Adrenal gland (tissue), 12 donors: ENCODE results near the gene DPM2. TPM values are rescaled to one million over a fixed set of nuclear protein-coding genes. Genes with fewer than 3 reads are reported as not detected.
A peak's percentile ranks its signal among the peaks of the same experiment; 100 is the strongest.

Experiments
- DNase-seq, 7 donors: peaks; one replicate each; pipeline ENCODE4 v3.0.0-alpha.2; 2019 to 2020
- H3K27ac ChIP-seq, 5 donors: fragments of 200-600 bp; sonication (generic) in 4 of 5; 1 replicate in 3 of 5; 2 replicates in 2 of 5; pipeline versions ENCODE4 v1.5.1 to v1.8.0; 2016 to 2020; ENCODE audit warnings: mild to moderate bottlenecking in 1 of 5
- H3K27me3 ChIP-seq: fragments of 200-600 bp; 2 replicates; pipeline ENCODE4 v1.8.0; 2021
- H3K36me3 ChIP-seq, 2 donors: fragments of 200-600 bp; replicated peaks in 1 of 2; 1 replicate in 1 of 2; 2 replicates in 1 of 2; pipeline versions ENCODE4 v1.5.1 to v1.8.0; 2018 to 2022
- H3K4me1 ChIP-seq, 2 donors: fragments of 200-600 bp; replicated peaks in 1 of 2; 1 replicate in 1 of 2; 2 replicates in 1 of 2; pipeline versions ENCODE4 v1.5.1 to v1.8.0; 2018 to 2021
- H3K4me3 ChIP-seq, 4 donors: fragments of 200-600 bp; sonication (generic) in 3 of 4; one replicate each; pipeline ENCODE4 v1.5.1; 2016 to 2018
- H3K9me3 ChIP-seq, 3 donors: fragments of 200-600 bp; sonication (generic) in 1 of 3; replicated peaks in 1 of 3; 1 replicate in 2 of 3; 2 replicates in 1 of 3; pipeline versions ENCODE4 v1.5.1 to v1.8.0; 2016 to 2021
- CTCF ChIP-seq, 6 experiments: fragments of 450-650 bp in 4 of 6; fragments of 200-600 bp in 2 of 6; sonication (generic) in 1 of 6; IDR thresholded peaks; 1 replicate in 5 of 6; 2 replicates in 1 of 6; pipeline versions ENCODE4 v1.5.1 to v1.8.0; 2016 to 2021; ENCODE audit warnings: antibody characterized with exemption in 6 of 6, mild to moderate bottlenecking in 2 of 6, moderate library complexity in 1 of 6
- POLR2A ChIP-seq, 2 donors: fragments of 450-650 bp; IDR thresholded peaks; one replicate each; pipeline ENCODE4 v1.6.1; 2017; ENCODE audit warnings: antibody characterized with exemption in 2 of 2, mild to moderate bottlenecking in 2 of 2, moderate library complexity in 1 of 2
- WGBS, 4 donors: extraction: QIAGEN DNeasy Blood & Tissue Kit in 2 of 4; methylation state at CpG; one replicate each; pipeline versions ENCODE4 v1.1.5 to v1.1.7; 2013 to 2017; 5-methylcytosine and 5-hydroxymethylcytosine counted together
- intact Hi-C, 2 donors: fragments of 100-400 bp; cut with DNase I; formaldehyde crosslinking; loops; one replicate each; pipeline versions ENCODE4 v1.14.1 to v1.15.0; 2022 to 2023
- polyA plus RNA-seq, 3 donors: library from polyadenylated mRNA; stranded (reverse); fragments of 200-250 nt in 2 of 3; fragments of 350-450 nt in 1 of 3; fragmentation: Illumina TruSeq in 1 of 3; extraction: RNeasy Lipid Tissue Mini Kit (QIAGEN cat#74804) in 1 of 3; gene quantifications; one replicate each; pipeline ENCODE4 v1.2.3, GENCODE V29; 2013 to 2014
- total RNA-seq, 9 donors: library from RNA; depleted of rRNA in 4 of 9; stranded (reverse); fragments of >200 nt in 4 of 9; fragments of 120-200 nt in 1 of 9; fragmentation: NEBNext Ultra II Directional in 1 of 9; extraction: Animal tissue kit (Norgen Biotek cat#: 25700) in 1 of 9; gene quantifications; one replicate each; pipeline versions ENCODE4 v1.1.0 to v1.2.4, GENCODE V29; 2013 to 2023
- donor health status: healthy with polysubstance abuse.
- donor health status: Bipolar disorder and iron deficiency.
- donor health status: DM: yes; HTN: yes; CAD: no.
- donor health status: DM: no; HTN: no; CAD: no.
- donor health status: DM: no; HTN: no; CAD: no.
- donor health status: DM: yes; HTN: yes; CAD: no.

The DPM2 gene
- total and polyA plus RNA-seq, 12 donors = 18.4 to 46.8 (median 33.5) TPM

- TF ChIP-seq POLR2A (IDR thresholded peaks at IDR 0.05) (no peak), CTCF (IDR thresholded peaks at IDR 0.05) (no peak)
These were observed 20.1 kb downstream of the DPM2 start for GRCh38 chr9:127917603-127918002.

GRCh38 chr9:127916720-127917581, 20.7 kb downstream of the DPM2 start, which contains the start of gene ST6GALNAC4:
Gene ST6GALNAC4, minus strand, starts transcription at chr9:127917041. Its CDS starts 622 bp downstream, at chr9:127916419.
- H3K36me3 ChIP-seq = peaks cover 0 to 15% of the 10 kb centered on the region in 2 donors
- H3K4me1 ChIP-seq = peaks cover 24 to 54% of the 10 kb centered on the region in 2 donors
- peak within 1 kb of the TSS in 2 of 5 donors; percentile 78 to 90 for H3K27ac ChIP-seq
- no peaks in the 10 kb centered on the region for H3K9me3 ChIP-seq
- peak within 1 kb of the TSS in 2 of 4 donors; percentile 42 to 61 for H3K4me3 ChIP-seq
- TF ChIP-seq POLR2A (IDR thresholded peaks at IDR 0.05) (no peak), CTCF (IDR thresholded peaks at IDR 0.05) (no peak)
- DNase-seq = peak; percentile 93 to 97 (median 95)
- WGBS, 4 donors = 1 to 2% (median 2%) methylated on average over 17 to 71 of the region's 71 CpGs
- intact Hi-C loops = no loop called here
- H3K27me3 ChIP-seq = no peaks in the 10 kb centered on the region

More at GRCh38 chr9:127917603-127918002, 20.1 kb downstream of the DPM2 start:
- H3K27ac ChIP-seq = peak overlapping the region in 2 of 5 donors; percentile 78 to 90
- 48 to 56% (median 51%) methylated on average over 6 of the region's 6 CpGs for WGBS, 4 donors
- H3K4me3 ChIP-seq = peak overlapping the region in 1 of 4 donors; percentile 61
- no peaks in the 10 kb centered on the region for H3K9me3 ChIP-seq
- intact Hi-C loops = no loop called here
- H3K4me1 ChIP-seq = peaks cover 24 to 56% of the 10 kb centered on the region in 2 donors
- H3K36me3 ChIP-seq = peaks cover 0 to 8% of the 10 kb centered on the region in 2 donors
- no peak for DNase-seq
- H3K27me3 ChIP-seq = no peaks in the 10 kb centered on the region

- peak overlapping the region in 2 of 5 donors; percentile 52 to 66 for H3K27ac ChIP-seq
- no peaks in the 10 kb centered on the region for H3K27me3 ChIP-seq
- H3K9me3 ChIP-seq = no peaks in the 10 kb centered on the region
- TF ChIP-seq CTCF (IDR thresholded peaks at IDR 0.05) = no peak
- no peak for TF ChIP-seq POLR2A (IDR thresholded peaks at IDR 0.05)
- no peak for DNase-seq
- peak overlapping the region in 2 of 4 donors; percentile 42 to 61 for H3K4me3 ChIP-seq
- peaks cover 0 to 22% of the 10 kb centered on the region in 2 donors for H3K36me3 ChIP-seq
- H3K4me1 ChIP-seq = peaks cover 24 to 51% of the 10 kb centered on the region in 2 donors
- intact Hi-C loops = no loop called here
- WGBS, 4 donors = 39 to 48% (median 44%) methylated on average over 17 to 27 of the region's 27 CpGs
These were observed 21.6 kb downstream of the DPM2 start for GRCh38 chr9:127915801-127916719.
